T-helper 2 cell treated with Interferon-gamma antibody and Interleukin-4, amounts not matched to agents 5 μg/mL and 100 μg/mL, for 36 hours (primary cell): ENCODE results near the gene SGCE.
A peak's percentile ranks its signal among the peaks of the same experiment; 100 is the strongest.

Experiments used
- DNase-seq: peaks from one replicate; pipeline ENCODE4 v3.0.0; 2021; ENCODE audit warnings: low spot score
- H3K27ac Mint-ChIP-seq: one replicate; pipeline ENCODE4 v1.8.0; 2021; ENCODE audit warnings: mild to moderate bottlenecking, mixed read lengths
- H3K27me3 Mint-ChIP-seq: one replicate; pipeline ENCODE4 v1.8.0; 2021; ENCODE audit warnings: low read depth, mixed read lengths
- H3K36me3 Mint-ChIP-seq: one replicate; pipeline ENCODE4 v1.8.0; 2021; ENCODE audit warnings: low read depth, mixed read lengths
- H3K4me1 Mint-ChIP-seq: one replicate; pipeline ENCODE4 v1.8.0; 2021; ENCODE audit warnings: low read depth, mixed read lengths
- H3K4me3 Mint-ChIP-seq: one replicate; pipeline ENCODE4 v1.8.0; 2022; ENCODE audit warnings: mild to moderate bottlenecking, moderate library complexity, mixed read lengths
- H3K9me3 Mint-ChIP-seq: one replicate; pipeline ENCODE4 v1.8.0; 2021; ENCODE audit warnings: mixed read lengths

The SGCE gene

DNA sequence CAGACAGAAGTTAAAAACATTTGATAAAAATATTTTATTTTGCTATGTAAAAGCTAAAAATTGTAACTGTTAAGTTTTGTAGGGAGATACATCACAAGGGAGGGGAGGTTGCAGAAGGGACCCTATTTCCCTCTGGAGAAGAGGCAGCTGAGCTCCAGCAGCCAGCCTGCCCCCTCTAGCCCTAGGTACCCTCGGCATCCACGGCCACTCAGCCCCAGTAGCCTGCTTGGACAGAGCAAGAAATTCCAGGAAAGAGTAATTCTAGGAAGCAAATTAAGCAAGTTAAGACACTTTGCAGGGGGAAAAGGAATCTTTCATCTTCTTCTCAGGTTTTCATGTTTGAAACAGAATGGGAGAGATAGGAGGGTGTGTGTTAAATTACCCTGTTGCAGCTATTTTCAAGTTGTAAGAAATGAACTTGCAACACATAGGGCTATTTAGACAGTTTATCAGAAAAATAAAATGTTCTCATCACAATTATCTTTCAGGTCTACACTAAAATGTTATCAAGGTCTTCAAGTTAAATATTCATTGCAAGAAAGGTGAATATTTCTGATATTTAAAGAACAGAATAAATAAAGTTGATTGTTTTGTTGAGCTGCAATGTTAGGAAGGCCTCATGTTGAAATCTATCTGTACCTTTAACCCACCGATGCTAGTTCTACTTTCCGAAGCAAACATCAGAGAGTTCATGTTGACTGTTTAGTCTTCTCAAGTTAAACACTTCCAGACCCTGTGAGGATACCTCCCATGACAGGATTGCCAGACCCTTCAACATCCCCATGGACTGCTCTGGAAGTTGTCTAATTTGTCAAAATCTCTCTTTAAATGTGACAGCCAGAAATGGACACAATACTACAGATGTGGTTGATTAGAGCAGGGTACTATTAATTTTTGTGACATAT lies 5.5 kb downstream of the SGCE start:
- Mint-ChIP-seq H3K27ac (no peak overlapping the region), H3K9me3 (no peaks in the 10 kb centered on the region), H3K4me3 (no peak overlapping the region), H3K4me1 (peaks cover 3% of the 10 kb centered on the region), H3K36me3 (no peaks in the 10 kb centered on the region), H3K27me3 (peaks cover 55% of the 10 kb centered on the region)
- no peak for DNase-seq

DNA sequence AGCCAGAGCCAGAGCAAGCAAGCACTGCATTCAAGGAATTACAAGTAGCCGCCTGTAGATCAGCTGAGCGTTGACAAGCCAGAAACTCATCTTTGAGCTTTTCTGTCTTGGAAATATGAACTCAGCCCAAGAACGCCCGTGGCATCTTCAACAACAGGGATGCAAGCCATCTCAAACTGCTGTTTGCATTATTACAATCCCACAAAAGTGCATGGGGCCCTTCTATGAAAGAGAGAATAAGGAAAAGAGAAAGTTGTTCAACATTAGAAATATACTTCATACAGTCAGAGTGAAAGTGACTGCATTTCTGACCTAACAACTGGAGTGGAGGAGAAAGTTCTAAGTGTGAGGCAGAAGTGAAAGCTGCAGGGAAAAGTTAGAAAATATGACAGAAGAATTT lies 6.5 kb downstream of the SGCE start:
- Mint-ChIP-seq H3K4me1 (no peaks in the 10 kb centered on the region), H3K36me3 (no peaks in the 10 kb centered on the region), H3K9me3 (no peaks in the 10 kb centered on the region), H3K27ac (no peak overlapping the region), H3K27me3 (peaks cover 50% of the 10 kb centered on the region), H3K4me3 (no peak overlapping the region)
- no peak for DNase-seq

DNA sequence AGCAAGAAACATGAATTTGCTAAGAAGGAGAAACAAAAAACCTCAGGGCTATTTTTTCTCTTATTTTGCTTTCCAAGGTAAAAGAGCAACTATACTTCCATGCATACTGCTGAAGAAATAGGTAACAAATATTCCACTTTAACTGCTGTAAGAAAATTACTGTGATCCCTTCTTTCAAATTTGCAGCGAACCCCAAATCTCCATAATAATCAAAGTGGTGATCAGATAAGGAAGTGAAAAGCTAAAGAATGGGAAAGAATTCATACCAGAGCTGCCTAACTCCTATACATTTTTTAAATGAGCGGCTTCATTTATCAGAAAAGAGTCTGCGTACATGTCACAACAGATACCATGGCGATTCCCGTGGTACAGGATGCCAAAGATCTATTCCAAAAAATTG lies 7.2 kb downstream of the SGCE start:
- Mint-ChIP-seq H3K27me3 (peaks cover 46% of the 10 kb centered on the region), H3K9me3 (no peaks in the 10 kb centered on the region), H3K4me1 (no peaks in the 10 kb centered on the region), H3K27ac (no peak overlapping the region), H3K4me3 (no peak overlapping the region), H3K36me3 (no peaks in the 10 kb centered on the region)
- no peak for DNase-seq

DNA sequence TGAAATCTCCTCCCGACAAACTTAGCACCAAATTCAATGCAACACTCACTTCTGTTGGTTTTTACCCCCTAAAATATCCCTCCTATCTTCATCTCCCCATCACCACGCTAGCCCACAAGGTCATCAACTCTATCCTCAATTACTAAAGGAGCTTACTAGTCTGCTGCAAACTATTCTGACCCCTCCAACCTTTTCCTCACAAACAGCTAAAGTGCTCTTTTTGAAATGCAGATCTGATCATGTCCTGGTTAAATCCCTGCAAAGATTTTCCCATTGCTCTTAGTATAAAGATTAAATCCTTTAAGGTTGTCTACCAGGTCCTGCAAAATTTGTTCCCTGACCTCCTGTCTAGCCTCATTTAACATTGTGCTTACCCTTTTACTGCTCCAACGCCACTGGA lies 8.6 kb downstream of the SGCE start:
- Mint-ChIP-seq H3K27ac (no peak overlapping the region), H3K4me1 (no peaks in the 10 kb centered on the region), H3K36me3 (no peaks in the 10 kb centered on the region), H3K9me3 (no peaks in the 10 kb centered on the region), H3K27me3 (peaks cover 48% of the 10 kb centered on the region), H3K4me3 (no peak overlapping the region)
- no peak for DNase-seq

DNA sequence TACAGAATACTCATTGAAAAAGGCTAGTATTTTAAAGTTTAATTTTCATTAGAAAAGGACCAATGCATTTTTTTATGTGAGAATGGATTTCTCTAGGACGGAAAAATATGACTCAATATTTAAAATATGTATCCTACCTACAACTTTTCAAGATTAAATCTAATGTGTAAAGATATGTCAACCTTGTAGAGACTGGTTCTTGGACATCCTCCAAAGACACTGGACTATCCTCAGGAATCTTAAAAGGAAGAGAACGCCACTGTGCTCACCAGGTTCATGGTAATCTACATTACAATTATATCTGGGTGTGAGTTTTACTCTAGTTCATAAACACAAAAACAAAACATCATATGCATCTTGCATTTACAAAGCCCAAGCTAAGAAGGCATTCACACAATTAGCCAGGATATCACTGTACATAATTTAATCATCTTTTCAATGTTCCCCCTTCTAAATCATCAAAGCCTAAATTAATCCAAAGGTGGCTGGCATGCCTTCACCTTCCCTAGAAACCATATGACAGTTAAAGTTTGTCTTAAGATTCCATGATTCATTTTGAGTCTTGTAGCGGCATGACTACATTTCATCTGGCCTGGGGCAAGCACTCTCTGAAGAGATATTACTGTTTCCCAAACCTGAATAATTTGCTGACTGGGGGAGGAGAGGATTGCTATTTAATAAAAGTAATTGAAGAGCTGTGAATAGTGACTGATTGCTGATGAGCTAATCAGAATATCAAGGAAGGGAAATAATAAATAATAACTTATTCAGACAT lies 12.0 kb downstream of the SGCE start:
- Mint-ChIP-seq H3K27me3 (peaks cover 28% of the 10 kb centered on the region), H3K4me1 (no peaks in the 10 kb centered on the region)

DNA sequence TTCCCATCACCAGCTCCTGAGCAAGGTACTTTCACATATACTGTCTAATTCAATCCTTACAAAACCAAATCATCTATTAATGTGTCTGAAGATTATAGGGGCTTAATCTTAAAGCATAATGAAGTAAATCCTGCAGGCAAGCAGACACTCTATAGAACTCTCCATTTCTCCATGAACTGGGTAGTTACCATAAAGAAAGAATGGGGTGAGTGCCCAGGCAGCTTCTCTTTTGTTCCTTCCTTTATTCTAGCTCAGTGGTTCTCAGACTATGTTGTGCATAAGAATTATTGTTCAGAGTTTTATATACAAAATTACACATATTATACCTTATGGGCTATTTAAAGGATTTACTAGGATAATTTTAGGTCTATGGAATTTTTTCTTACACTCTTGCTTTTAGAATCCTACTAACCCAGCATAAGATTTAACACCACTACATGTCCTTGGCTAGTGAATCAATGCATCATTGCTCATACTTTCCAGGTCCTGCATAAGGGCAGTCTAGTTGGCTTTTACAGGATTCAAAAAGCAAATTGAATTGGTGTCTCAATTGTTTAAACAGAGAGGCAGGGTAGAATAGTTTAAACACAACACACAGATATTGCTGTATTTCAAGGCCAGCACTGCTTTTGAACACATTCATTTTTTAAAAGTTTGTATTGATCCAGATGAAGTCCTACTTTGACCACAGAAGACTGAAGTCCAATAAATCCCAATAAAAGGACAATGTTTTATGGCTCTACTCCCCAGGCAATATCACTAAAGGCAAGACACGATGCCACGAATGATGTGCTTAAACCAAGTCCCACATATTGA lies 12.9 kb downstream of the SGCE start:
- Mint-ChIP-seq H3K27me3 (peaks cover 30% of the 10 kb centered on the region), H3K27ac (no peak overlapping the region), H3K9me3 (no peaks in the 10 kb centered on the region), H3K36me3 (no peaks in the 10 kb centered on the region), H3K4me3 (no peak overlapping the region), H3K4me1 (no peaks in the 10 kb centered on the region)
- DNase-seq, result no peak

More for the DNA sequence above, 12.0 kb downstream of the SGCE start:
- DNase-seq, result no peak
- H3K9me3 Mint-ChIP-seq, result no peaks in the 10 kb centered on the region
- no peak overlapping the region for H3K4me3 Mint-ChIP-seq
- H3K36me3 Mint-ChIP-seq, result no peaks in the 10 kb centered on the region
- no peak overlapping the region for H3K27ac Mint-ChIP-seq

DNA sequence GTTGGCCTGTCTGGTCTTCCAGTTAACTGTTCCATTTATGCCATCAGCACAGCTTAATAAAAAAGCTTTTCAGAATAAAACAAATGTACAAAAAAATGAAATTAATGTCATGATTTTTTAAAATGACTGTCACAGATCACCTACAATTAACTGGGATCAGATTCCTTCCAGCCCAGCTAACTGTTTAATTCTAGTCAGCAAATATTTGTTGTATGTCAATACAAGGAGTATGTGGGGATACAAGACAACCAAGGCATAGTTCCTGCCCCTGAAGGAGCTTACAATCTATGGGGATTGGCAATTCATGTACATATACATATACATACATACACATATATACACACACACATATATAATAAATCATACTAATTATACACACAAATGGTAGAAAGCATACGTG lies 16.5 kb downstream of the SGCE start:
- Mint-ChIP-seq H3K9me3 (no peaks in the 10 kb centered on the region), H3K27me3 (peaks cover 23% of the 10 kb centered on the region), H3K27ac (no peak overlapping the region), H3K36me3 (no peaks in the 10 kb centered on the region), H3K4me3 (no peak overlapping the region), H3K4me1 (no peaks in the 10 kb centered on the region)
- DNase-seq, result no peak

DNA sequence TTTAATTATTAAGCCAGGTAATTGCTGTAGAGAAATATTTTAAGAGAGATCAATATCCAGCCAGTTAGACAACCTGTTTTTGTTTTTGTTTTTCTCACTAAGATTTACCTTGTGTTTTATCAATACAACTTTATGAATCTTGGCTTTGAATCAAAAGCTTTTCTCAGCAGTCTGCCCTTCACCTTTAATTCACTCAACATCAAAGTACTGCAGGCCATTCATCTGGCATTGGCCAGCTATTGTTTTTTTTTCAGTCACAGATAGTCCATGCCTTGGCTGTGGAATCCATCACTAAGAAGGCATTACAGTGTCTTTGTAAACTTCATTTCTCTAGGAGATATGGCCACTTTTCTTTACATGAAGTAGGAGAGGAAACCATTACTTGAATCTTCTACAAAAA lies 20.2 kb downstream of the SGCE start:
- DNase-seq, result no peak
- no peak overlapping the region for H3K4me3 Mint-ChIP-seq
- no peaks in the 10 kb centered on the region for H3K36me3 Mint-ChIP-seq
- H3K27ac Mint-ChIP-seq, result no peak overlapping the region
- no peaks in the 10 kb centered on the region for H3K9me3 Mint-ChIP-seq
- peaks cover 14% of the 10 kb centered on the region for H3K27me3 Mint-ChIP-seq
- no peaks in the 10 kb centered on the region for H3K4me1 Mint-ChIP-seq

DNA sequence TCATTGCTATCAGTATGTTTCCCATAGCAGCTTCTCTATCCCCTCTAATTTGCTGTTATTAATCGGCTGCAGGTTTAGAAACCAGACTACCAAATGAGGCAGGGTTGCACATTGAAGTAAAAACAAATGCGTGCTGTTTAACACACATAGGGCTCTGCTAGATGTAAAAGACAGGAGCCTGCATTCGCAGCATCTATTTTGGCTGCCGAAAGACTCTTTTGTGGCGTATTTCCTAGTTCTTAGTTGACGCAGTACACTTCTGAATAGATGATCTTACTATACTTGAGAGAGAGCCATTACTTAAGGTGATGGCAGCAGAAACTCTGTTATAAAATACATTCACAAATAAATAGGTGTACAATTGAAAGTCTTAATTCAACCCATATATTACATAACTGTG lies 21.4 kb downstream of the SGCE start:
- Mint-ChIP-seq H3K9me3 (no peaks in the 10 kb centered on the region), H3K27ac (no peak overlapping the region), H3K4me3 (no peak overlapping the region), H3K36me3 (no peaks in the 10 kb centered on the region), H3K4me1 (no peaks in the 10 kb centered on the region), H3K27me3 (peaks cover 14% of the 10 kb centered on the region)
- no peak for DNase-seq

DNA sequence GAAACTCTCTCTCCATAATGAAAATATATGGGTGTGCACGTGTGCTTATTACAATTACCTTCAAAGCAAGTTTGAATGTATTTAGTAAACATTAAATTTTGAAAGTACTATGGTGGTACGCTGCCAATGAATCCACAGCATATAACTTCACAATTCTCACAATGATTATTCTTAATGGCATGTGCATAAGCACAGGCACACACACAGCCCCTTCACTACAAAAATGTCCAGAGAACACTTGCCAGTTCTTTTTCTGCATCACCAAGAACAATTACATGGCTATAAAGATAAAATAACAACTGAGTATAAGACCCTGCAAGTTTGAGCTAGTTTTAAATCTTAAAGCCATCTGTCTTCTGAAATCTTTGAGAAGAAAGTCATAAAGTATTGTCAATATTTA lies 22.2 kb downstream of the SGCE start:
- Mint-ChIP-seq H3K27me3 (peaks cover 14% of the 10 kb centered on the region), H3K27ac (no peak overlapping the region), H3K36me3 (no peaks in the 10 kb centered on the region), H3K4me1 (no peaks in the 10 kb centered on the region), H3K4me3 (no peak overlapping the region), H3K9me3 (no peaks in the 10 kb centered on the region)
- DNase-seq, result no peak

DNA sequence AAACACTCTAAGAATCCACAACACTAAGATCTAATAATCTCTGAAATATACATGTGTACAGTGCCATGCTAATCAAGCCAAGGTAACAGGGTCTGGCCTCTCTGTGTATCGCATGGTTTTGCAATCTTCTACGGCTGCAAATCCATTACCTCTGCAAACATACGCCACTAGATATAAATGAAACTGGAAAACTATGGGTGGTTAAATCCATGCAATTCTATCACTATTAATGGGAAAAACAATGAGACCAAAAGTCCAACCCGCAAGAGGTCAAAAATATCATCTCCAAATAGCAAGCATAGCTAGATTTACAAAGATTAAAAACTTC lies 23.0 kb downstream of the SGCE start:
- DNase-seq, result no peak
- Mint-ChIP-seq H3K27ac (no peak overlapping the region), H3K27me3 (peaks cover 12% of the 10 kb centered on the region), H3K4me1 (no peaks in the 10 kb centered on the region), H3K36me3 (no peaks in the 10 kb centered on the region), H3K9me3 (no peaks in the 10 kb centered on the region), H3K4me3 (no peak overlapping the region)

DNA sequence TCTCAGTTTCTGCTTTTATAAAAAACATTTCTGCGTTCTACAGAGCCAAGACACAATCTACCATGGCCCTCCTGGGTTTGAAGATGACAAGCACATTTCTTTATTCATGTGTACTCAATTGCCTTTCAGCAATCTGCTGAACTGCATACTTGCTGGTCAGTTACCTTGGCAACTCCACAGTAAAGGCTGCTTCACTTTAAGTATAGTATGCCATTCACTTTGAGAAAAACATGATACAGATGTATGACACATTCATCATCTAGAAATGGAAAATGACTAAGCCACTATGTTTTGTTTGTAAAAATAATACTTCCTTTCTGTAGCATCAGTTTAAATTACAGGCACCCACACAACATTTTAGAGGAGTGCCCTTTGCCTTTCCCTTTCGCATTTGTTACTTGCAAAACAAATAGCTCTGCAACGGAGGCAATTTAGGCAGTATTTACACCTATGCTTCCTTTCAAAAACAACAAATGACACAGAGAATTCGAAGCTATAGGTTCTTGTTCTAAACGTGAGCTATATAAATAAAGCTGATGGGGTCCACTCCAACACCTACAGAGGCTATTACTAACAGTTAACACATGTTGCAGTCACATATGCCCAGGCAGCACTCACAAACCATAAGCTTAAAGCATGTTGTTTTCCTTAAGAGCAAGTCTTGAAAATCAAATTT lies 23.5 kb downstream of the SGCE start:
- H3K27ac Mint-ChIP-seq, result no peak overlapping the region
- H3K4me1 Mint-ChIP-seq, result no peaks in the 10 kb centered on the region
- no peak overlapping the region for H3K4me3 Mint-ChIP-seq
- peak; percentile 5 for DNase-seq
- H3K9me3 Mint-ChIP-seq, result no peaks in the 10 kb centered on the region
- H3K36me3 Mint-ChIP-seq, result no peaks in the 10 kb centered on the region
- peaks cover 11% of the 10 kb centered on the region for H3K27me3 Mint-ChIP-seq

DNA sequence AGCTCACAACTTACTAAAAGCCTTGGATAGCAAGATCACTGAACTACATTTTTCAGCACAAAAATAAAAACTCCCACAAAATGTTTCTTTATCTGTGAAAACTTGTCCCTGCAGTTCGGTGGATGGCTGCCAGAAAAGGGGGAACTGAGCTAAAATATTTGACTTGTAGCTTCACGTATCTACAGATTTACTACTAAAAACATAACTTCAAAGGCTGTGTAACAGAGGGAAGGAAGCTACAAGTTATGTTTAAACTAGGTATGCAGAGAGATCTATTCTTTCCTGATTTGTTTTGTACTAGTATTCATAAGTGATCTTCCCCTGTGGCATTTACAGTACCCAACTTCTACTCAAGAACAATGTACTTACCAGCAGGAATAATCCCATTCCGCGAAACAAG lies 25.1 kb downstream of the SGCE start:
- Mint-ChIP-seq H3K4me1 (no peaks in the 10 kb centered on the region), H3K27me3 (peaks cover 12% of the 10 kb centered on the region), H3K27ac (no peak overlapping the region), H3K4me3 (no peak overlapping the region), H3K9me3 (no peaks in the 10 kb centered on the region), H3K36me3 (no peaks in the 10 kb centered on the region)
- no peak for DNase-seq
